ENCODE results near the gene MED13L.

Gene MED13L

DNA sequence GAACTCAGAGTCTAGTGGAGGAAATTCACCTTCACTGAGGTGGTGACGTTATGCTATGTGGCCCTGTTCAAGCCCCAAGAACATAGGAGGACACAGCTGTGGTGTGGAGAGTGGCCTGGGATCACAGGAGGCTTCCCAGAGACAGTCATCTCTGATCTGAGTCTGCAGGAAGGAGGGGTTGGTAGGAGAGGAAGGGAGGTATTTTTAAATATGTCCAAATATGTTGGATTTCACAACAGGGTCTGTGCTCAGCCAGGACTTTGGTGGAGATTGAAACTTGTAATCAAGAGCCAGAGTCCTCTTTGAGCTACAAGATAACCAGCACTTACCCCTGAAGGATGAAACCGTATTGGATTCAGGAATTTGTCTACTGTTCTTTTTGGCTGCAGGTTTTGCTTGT lies 26.4 kb upstream of the MED13L start:
- H3K4me3 ChIP-seq (ENCODE audit: low read depth, low read length), result no peak overlapping the region
- TF ChIP-seq, protein P1, sequence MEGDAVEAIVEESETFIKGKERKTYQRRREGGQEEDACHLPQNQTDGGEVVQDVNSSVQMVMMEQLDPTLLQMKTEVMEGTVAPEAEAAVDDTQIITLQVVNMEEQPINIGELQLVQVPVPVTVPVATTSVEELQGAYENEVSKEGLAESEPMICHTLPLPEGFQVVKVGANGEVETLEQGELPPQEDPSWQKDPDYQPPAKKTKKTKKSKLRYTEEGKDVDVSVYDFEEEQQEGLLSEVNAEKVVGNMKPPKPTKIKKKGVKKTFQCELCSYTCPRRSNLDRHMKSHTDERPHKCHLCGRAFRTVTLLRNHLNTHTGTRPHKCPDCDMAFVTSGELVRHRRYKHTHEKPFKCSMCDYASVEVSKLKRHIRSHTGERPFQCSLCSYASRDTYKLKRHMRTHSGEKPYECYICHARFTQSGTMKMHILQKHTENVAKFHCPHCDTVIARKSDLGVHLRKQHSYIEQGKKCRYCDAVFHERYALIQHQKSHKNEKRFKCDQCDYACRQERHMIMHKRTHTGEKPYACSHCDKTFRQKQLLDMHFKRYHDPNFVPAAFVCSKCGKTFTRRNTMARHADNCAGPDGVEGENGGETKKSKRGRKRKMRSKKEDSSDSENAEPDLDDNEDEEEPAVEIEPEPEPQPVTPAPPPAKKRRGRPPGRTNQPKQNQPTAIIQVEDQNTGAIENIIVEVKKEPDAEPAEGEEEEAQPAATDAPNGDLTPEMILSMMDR (IDR thresholded peaks at IDR 0.05; ENCODE audit: low read depth, low read length, missing control alignments), result no peak
- no peak for DNase-seq (ENCODE audit: low read depth)

DNA sequence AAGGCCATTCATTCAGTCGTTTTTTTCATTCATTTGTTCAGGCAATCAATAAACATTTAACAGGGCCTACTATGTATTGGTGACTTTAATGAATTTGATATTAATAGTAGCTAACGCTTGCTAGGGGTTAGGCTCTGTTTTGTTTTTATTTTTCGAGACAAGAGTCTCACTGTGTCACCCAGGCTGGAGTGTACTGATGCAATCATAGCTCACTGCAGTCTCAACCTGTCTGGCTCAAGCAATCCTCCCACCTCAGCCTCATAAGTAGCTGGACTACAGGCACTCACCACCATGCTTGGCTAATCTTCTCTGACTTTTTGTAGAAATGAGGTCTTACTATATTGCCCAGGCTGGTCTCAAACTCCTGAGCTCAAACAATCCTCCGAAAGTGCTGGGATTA lies 25.6 kb upstream of the MED13L start:
- DNase-seq (ENCODE audit: low read depth), result no peak

DNA sequence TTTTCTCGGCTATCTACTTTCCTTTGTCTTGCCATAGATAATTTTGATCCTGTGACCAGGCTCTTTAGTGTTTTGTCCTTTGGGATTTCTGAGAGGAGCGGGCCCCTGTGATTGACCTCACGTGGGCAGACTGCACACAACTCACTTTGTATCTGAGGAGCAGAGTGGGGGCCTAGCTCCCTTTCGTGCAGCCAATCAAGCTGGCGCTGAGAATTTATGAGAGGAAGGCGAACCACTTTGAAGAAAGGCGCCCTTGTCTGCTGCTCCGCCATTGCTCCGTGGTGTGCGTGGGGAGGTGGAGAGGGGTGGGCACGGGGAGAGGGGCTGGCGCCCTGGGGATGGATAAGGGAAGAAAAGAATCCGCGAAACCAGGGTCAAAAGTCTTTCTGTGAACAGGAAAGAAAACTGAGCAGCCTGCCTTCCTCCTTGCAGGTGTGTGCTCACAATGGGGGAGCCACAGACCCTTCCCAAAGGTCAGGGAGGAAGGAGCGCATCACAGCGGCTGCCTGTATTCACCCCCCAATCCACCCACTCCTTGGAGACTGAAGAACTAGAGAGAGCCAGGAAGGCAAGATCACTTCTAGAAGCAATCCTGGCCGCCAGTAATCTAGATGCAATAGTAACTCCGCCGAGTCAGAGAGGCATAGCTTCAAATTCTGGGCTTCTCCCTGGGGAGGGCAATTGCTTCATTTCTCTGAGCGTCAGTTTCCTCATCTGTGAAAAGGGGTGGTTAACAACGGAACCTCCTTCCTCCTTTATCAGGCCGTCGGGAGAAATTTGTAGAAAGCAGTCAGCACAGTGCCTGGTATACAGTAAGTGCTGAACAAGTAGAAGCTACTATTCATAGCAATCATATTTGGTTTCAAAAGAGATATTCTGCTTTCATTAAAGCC lies 24.9 kb upstream of the MED13L start:
- DNase-seq (ENCODE audit: low read depth), result no peak
- no peak overlapping the region for H3K4me3 ChIP-seq (ENCODE audit: low read depth, low read length)
- TF ChIP-seq, protein P1 (IDR thresholded peaks at IDR 0.05; ENCODE audit: low read depth, low read length, missing control alignments), result no peak

More for the DNA sequence above, 25.6 kb upstream of the MED13L start:
- no peak overlapping the region for H3K4me3 ChIP-seq (ENCODE audit: low read depth, low read length)
- TF ChIP-seq, protein P1 (IDR thresholded peaks at IDR 0.05; ENCODE audit: low read depth, low read length, missing control alignments), result no peak

DNA sequence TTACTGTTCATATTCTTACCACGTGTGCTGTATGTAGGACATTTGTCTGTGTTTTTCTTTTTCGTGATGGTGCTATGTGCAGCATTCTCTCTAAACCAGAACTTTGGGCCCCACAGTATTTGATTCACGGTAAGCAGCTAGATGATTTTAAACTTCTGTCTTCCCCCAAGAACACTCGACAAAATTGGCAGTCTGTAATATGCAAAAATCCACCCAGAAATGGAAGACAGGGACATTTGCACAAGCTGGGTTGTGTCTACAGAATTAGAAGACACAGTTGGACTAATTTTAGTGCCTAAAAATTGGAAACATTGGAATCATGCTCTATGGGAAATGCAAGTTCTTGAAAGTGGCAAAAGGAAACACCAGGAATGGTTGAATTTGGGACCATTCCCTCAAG lies 24.1 kb upstream of the MED13L start:
- no peak overlapping the region for H3K4me3 ChIP-seq (ENCODE audit: low read depth, low read length)
- DNase-seq (ENCODE audit: low read depth), result no peak
- TF ChIP-seq, protein P1 (IDR thresholded peaks at IDR 0.05; ENCODE audit: low read depth, low read length, missing control alignments), result no peak

DNA sequence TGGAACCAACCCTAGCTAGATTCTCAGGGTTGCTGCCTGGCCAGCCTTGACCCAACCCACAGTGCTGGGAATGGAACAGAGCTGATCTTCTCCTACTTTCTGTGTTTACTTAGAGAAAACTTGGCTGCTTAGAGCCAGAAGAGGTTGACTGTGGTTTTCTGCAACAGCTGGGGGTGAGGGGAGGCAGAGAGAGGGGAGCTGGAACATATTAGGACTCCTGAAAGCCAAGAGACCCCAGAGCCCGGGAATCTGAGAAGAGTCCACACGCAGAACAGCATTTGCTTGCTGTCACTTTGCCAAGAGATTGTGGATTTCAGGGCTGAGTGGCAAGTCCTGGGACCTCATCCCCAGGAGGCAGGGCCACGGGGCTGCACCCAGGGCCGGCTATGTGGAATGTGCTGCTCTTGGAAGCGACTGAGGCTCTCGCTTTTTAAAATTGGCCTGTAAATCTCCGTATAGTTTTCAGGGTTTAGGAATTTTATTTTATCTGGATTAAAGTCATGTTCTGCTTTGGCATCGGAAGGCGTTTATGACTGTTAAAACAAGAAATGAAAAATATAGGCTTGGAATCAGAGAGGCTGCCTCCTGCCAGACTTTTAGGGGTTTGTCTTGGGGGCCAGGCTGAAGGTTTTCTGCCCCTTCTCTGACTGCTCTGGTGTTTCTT lies 22.3 kb upstream of the MED13L start:
- H3K4me3 ChIP-seq (ENCODE audit: low read depth, low read length), result no peak overlapping the region
- TF ChIP-seq, protein P1 (IDR thresholded peaks at IDR 0.05; ENCODE audit: low read depth, low read length, missing control alignments), result no peak
- no peak for DNase-seq (ENCODE audit: low read depth)

DNA sequence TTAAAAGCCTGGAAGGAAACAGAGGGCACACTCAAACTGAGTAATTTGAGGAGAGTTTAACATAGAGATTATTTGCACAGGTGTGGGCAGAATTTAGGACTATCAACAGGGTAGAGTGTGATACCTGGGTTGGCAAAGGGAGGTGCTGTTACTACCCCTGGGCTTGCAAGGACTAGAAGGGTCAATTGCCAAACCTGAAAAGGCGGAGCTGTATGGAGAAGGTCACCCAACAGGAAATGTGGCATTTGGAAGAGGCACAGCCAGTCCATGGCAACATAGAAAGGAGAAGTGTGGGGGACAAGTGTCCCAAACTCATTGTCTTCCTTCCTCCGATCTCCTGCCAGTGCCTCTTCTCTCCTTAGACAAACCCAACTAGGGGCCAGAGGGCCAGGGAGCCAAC lies 21.6 kb upstream of the MED13L start:
- H3K4me3 ChIP-seq (ENCODE audit: low read depth, low read length), result no peak overlapping the region
- no peak for DNase-seq (ENCODE audit: low read depth)
- TF ChIP-seq, protein P1 (IDR thresholded peaks at IDR 0.05; ENCODE audit: low read depth, low read length, missing control alignments), result no peak

All from GM12864 (cell line).